K562 (cell line): ENCODE measurements around the gene MAN1A1. TPM values are rescaled to one million over a fixed set of nuclear protein-coding genes. Genes with fewer than 3 reads are reported as not detected.
A peak's percentile ranks its signal among the peaks of the same experiment; 100 is the strongest.

Experiments used
- CSDE1 ChIP-seq, 2 experiments: fragments of 450-650 bp; IDR thresholded peaks; 2 replicates each; pipeline ENCODE4 v1.6.1; 2016; ENCODE audit warnings: mild to moderate bottlenecking in 1 of 2
- ESRRB ChIP-seq: fragments of 250-450 bp; sonication (Bioruptor Pico); IDR thresholded peaks from 2 replicates; pipeline ENCODE4 v1.5.0; 2020; ENCODE audit warnings: mild to moderate bottlenecking, moderate library complexity, borderline replicate concordance
- HCFC1 ChIP-seq: IDR thresholded peaks from 2 replicates; pipeline ENCODE4 v1.6.1; 2012; ENCODE audit warnings: low read depth, low read length, improper control_type of control experiment
- HDAC6 ChIP-seq: IDR thresholded peaks from 2 replicates; pipeline ENCODE4 v1.6.1; 2012; ENCODE audit warnings: low read depth, mild to moderate bottlenecking, control low read depth, inconsistent platforms, low read length, moderate library complexity
- HNRNPUL1 ChIP-seq: fragments of 200-400 bp; formaldehyde crosslinking; IDR thresholded peaks from 2 replicates; pipeline ENCODE4 v1.6.1; 2017; ENCODE audit warnings: low read length
- KAT8 ChIP-seq: fragments of 450-650 bp; IDR thresholded peaks from 2 replicates; pipeline ENCODE4 v1.6.1; 2016; ENCODE audit warnings: low read depth, mild to moderate bottlenecking
- KDM1A ChIP-seq, 2 experiments: fragments of 450-650 bp; IDR thresholded peaks; 2 replicates each; pipeline ENCODE4 v1.6.1; 2016; ENCODE audit warnings: mild to moderate bottlenecking in 2 of 2
- NR3C1 ChIP-seq: sonication (generic); formaldehyde crosslinking; IDR thresholded peaks from 2 replicates; pipeline ENCODE4 v1.8.1; 2022; ENCODE audit warnings: missing genetic modification reagents
- PHF20 ChIP-seq: fragments of 450-650 bp; IDR thresholded peaks from 2 replicates; pipeline ENCODE4 v1.6.1; 2018; ENCODE audit not compliant: partially characterized antibody
- PRPF4 ChIP-seq: fragments of 200-400 bp; formaldehyde crosslinking; IDR thresholded peaks from one replicate; pipeline ENCODE4 v1.6.1; 2017; ENCODE audit warnings: low read length, low read depth, mild to moderate bottlenecking; ENCODE audit not compliant: insufficient read depth, poor library complexity, severe bottlenecking
- RAD51 ChIP-seq: fragments of 450-650 bp; IDR thresholded peaks from 2 replicates; pipeline ENCODE4 v1.7.1; 2016; ENCODE audit warnings: low read depth, mild to moderate bottlenecking, borderline replicate concordance
- SMAD4 ChIP-seq: fragments of 250-450 bp; sonication (Bioruptor Pico); conservative IDR thresholded peaks from 2 replicates; pipeline ENCODE4 v1.8.0; 2021; ENCODE audit warnings: inconsistent platforms, mild to moderate bottlenecking, moderate library complexity
- SMARCC2 ChIP-seq: fragments of 450-650 bp; IDR thresholded peaks from 2 replicates; pipeline ENCODE4 v1.6.1; 2017; ENCODE audit warnings: antibody characterized with exemption, moderate library complexity, mild to moderate bottlenecking, low read depth
- SMC3 ChIP-seq: conservative IDR thresholded peaks from 2 replicates; pipeline ENCODE4 v1.6.1; 2011; ENCODE audit warnings: low read depth, low read length, improper control_type of control experiment; ENCODE audit not compliant: insufficient read depth
- ZKSCAN8 ChIP-seq: fragments of 200-800 bp; sonication (Bioruptor generic); IDR thresholded peaks from 2 replicates; pipeline ENCODE4 v1.6.1; 2016; ENCODE audit warnings: missing genetic modification characterization, missing compliant biosample characterization
- ZNF282 ChIP-seq: sonication (generic); formaldehyde crosslinking; IDR thresholded peaks from 2 replicates; pipeline ENCODE4 v1.8.1; 2023; ENCODE audit warnings: missing genetic modification reagents
- polyA plus RNA-seq, 8 experiments: library from polyadenylated mRNA; depleted of rRNA in 4 of 8; stranded (reverse) in 5 of 8; unstranded in 3 of 8; fragments of >200 nt; fragmentation: Nextera tagmentation in 2 of 8; fragmentation: Illumina TruSeq in 1 of 8; extraction: Ambion mirVana in 2 of 8; extraction: Trizol in 1 of 8; gene quantifications; 2 replicates each; pipeline versions ENCODE4 v1.2.1 to v1.2.3, GENCODE V29; 2011 to 2014; ENCODE audit warnings: inconsistent platforms in 1 of 8, missing spikeins in 1 of 8
- total RNA-seq, 7 experiments: library from RNA; depleted of rRNA in 6 of 7; stranded (reverse); fragments of >200 nt in 6 of 7; fragmentation: Illumina TruSeq in 2 of 7; extraction: Trizol in 2 of 7; gene quantifications; 2 replicates each; pipeline versions ENCODE4 v1.2.1 to v1.2.3, GENCODE V29; 2011 to 2021; ENCODE audit warnings: low replicate concordance in 1 of 7
- TF ChIP-seq, protein P1 (sequence below), 3 experiments: fragments of 200-800 bp in 1 of 3; sonication (Bioruptor generic) in 1 of 3; sonication (generic) in 1 of 3; formaldehyde crosslinking in 1 of 3; IDR thresholded peaks; 2 replicates each; pipeline versions ENCODE4 v1.6.1 to v1.8.0; 2016 to 2022; ENCODE audit warnings: mild to moderate bottlenecking in 2 of 3, missing compliant biosample characterization in 2 of 3, missing genetic modification characterization in 2 of 3, missing genetic modification reagents in 1 of 3
- TF ChIP-seq, protein P2 (sequence below): fragments of 250-450 bp; sonication (Bioruptor Pico); IDR thresholded peaks from 2 replicates; pipeline ENCODE4 v1.5.0; 2020; ENCODE audit warnings: mild to moderate bottlenecking, borderline replicate concordance
- TF ChIP-seq, protein P3 (sequence below): fragments of 250-450 bp; sonication (Bioruptor Pico); IDR thresholded peaks from 2 replicates; pipeline ENCODE4 v1.8.0; 2022; ENCODE audit warnings: inconsistent platforms
- TF ChIP-seq, protein P4 (sequence below): fragments of 450-650 bp; formaldehyde crosslinking; IDR thresholded peaks from 2 replicates; pipeline ENCODE4 v1.4.0; 2022; ENCODE audit warnings: missing genetic modification characterization

The MAN1A1 gene
- total and polyA plus RNA-seq, 9 of the 15 experiments (the other 6 are each of a cell fraction or from before 2014, with no cell fraction given), result 24.5 to 78.4 (median 59.7) TPM

DNA sequence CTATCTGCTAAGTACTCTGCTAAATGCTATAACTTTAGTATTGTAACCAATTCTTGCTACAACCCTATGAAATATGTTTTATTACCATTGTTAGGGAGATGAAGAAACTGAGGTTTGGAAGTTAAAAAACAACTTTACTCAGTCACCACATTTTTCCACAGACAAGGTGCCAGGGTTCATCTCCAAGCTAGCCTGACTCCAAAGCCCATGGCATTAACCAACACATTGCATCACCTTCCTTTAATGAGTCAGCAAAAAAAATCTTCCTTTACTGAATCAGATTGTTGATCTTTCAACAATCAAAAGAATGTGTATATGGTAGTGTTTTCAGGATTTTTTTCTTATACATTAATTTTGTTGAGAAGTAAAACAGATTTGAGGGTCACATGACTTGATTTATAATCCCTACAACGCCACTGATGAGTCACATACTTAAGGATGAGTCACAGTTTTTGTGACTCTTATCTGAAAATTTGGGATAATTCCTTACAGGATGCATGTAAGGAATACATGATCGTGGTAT is 41.5 kb downstream of the MAN1A1 start (continued):
- TF ChIP-seq, protein P1, sequence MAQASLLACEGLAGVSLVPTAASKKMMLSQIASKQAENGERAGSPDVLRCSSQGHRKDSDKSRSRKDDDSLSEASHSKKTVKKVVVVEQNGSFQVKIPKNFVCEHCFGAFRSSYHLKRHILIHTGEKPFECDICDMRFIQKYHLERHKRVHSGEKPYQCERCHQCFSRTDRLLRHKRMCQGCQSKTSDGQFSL (CRISPR knock-in tag; IDR thresholded peaks at IDR 0.05), result no peak
- TF ChIP-seq, protein P1 (tag; IDR thresholded peaks at IDR 0.05), result no peak
- TF ChIP-seq SMC3 (no peak), KAT8 (no peak), ESRRB (no peak), HCFC1 (no peak), ZKSCAN8 (CRISPR knock-in tag) (no peak), RAD51 (peak; percentile 90), PHF20 (no peak), SMARCC2 (peak; percentile 98), KDM1A (IDR thresholded peaks at IDR 0.05) (peak; percentile 89 to 91), SMAD4 (peak; percentile 88), CSDE1 (IDR thresholded peaks at IDR 0.05) (no peak), PRPF4 (no peak), HDAC6 (no peak), NR3C1 (CRISPR knock-in tag) (no peak), HNRNPUL1 (no peak), ZNF282 (no peak)
- TF ChIP-seq, protein P2, sequence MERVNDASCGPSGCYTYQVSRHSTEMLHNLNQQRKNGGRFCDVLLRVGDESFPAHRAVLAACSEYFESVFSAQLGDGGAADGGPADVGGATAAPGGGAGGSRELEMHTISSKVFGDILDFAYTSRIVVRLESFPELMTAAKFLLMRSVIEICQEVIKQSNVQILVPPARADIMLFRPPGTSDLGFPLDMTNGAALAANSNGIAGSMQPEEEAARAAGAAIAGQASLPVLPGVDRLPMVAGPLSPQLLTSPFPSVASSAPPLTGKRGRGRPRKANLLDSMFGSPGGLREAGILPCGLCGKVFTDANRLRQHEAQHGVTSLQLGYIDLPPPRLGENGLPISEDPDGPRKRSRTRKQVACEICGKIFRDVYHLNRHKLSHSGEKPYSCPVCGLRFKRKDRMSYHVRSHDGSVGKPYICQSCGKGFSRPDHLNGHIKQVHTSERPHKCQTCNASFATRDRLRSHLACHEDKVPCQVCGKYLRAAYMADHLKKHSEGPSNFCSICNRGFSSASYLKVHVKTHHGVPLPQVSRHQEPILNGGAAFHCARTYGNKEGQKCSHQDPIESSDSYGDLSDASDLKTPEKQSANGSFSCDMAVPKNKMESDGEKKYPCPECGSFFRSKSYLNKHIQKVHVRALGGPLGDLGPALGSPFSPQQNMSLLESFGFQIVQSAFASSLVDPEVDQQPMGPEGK (CRISPR knock-in tag), result no peak
- TF ChIP-seq, protein P3, sequence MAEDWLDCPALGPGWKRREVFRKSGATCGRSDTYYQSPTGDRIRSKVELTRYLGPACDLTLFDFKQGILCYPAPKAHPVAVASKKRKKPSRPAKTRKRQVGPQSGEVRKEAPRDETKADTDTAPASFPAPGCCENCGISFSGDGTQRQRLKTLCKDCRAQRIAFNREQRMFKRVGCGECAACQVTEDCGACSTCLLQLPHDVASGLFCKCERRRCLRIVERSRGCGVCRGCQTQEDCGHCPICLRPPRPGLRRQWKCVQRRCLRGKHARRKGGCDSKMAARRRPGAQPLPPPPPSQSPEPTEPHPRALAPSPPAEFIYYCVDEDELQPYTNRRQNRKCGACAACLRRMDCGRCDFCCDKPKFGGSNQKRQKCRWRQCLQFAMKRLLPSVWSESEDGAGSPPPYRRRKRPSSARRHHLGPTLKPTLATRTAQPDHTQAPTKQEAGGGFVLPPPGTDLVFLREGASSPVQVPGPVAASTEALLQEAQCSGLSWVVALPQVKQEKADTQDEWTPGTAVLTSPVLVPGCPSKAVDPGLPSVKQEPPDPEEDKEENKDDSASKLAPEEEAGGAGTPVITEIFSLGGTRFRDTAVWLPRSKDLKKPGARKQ, result no peak
- TF ChIP-seq, protein P4, sequence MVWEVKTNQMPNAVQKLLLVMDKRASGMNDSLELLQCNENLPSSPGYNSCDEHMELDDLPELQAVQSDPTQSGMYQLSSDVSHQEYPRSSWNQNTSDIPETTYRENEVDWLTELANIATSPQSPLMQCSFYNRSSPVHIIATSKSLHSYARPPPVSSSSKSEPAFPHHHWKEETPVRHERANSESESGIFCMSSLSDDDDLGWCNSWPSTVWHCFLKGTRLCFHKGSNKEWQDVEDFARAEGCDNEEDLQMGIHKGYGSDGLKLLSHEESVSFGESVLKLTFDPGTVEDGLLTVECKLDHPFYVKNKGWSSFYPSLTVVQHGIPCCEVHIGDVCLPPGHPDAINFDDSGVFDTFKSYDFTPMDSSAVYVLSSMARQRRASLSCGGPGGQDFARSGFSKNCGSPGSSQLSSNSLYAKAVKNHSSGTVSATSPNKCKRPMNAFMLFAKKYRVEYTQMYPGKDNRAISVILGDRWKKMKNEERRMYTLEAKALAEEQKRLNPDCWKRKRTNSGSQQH (CRISPR knock-in tag), result 0 out of 2 replicates have a peak, but pooled peaks have one; percentile 9
